Fibroblast of the aortic adventitia (primary cell): ENCODE data around the gene ATP10A. TPM values are rescaled to one million over a fixed set of nuclear protein-coding genes. Genes with fewer than 3 reads are reported as not detected.

ENCODE experiments used
- DNase-seq: peaks from one replicate; pipeline ENCODE4 v3.0.0-alpha.2; 2010; ENCODE audit warnings: low read depth
- H3K4me3 ChIP-seq: 2 replicates; pipeline ENCODE4 v1.5.1; 2011; ENCODE audit warnings: low read depth, mild to moderate bottlenecking, control low read depth, low read length, moderate library complexity
- CTCF ChIP-seq: IDR thresholded peaks from 2 replicates; pipeline ENCODE4 v1.5.1; 2011; ENCODE audit warnings: mild to moderate bottlenecking, low read length, control low read depth, inconsistent platforms; ENCODE audit not compliant: insufficient read depth
- total RNA-seq: library from RNA; depleted of rRNA; stranded (reverse); fragments of >200 nt; gene quantifications from 2 replicates; pipeline ENCODE4 v1.2.3, GENCODE V29; 2012; ENCODE audit warnings: low replicate concordance

The ATP10A gene
- total RNA-seq, 1 donor = 4.4 TPM

DNA sequence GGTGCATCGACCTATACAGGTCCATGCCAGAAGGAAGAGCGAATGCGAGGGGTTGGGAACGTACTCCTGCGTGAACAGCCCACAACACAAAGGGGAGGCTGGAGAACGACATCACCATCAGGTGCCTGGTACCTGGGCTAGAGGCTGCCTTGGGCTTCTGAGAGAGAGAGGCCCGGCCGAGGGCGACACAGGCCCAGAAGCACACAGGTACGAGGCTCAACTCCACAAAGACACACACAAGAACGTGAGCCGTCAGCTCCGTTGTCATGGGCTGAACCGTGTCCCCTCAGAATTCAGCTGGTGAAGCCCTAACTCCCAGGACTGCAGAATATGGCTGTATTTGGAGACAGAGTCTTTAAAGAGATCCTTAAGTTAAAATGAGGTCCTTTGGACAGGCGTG is 134.3 kb downstream of the ATP10A start:
- no peak for DNase-seq
- TF ChIP-seq CTCF = no peak
- no peak overlapping the region for H3K4me3 ChIP-seq

GRCh38 chr15:25727867-25728600 is 135.1 kb downstream of the ATP10A start:
- DNase-seq = no peak
- H3K4me3 ChIP-seq = no peak overlapping the region
- no peak for TF ChIP-seq CTCF

DNA sequence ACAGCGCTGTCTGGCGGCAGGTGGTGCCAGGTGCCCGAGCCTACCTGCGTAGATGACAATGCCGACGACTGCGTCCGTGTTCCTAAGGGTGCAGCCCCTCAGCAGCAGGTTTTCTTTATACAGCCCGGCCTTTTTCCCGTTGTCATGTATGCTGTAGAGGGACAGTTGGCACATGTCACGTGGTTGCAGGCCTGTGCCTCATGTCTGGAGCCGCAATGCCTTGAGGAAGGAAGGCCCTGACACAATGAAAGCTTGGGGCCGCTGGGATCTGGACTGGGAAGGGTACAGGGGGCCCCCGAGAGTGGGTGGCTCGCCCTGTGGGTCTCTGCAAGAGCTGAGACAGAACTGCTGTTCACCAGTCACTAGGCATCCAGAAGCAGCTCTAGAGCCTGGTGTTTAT is 136.0 kb downstream of the ATP10A start:
- TF ChIP-seq CTCF = no peak
- DNase-seq = no peak
- H3K4me3 ChIP-seq = no peak overlapping the region

- TF ChIP-seq CTCF = no peak
- DNase-seq = no peak
- H3K4me3 ChIP-seq = no peak overlapping the region
Observed at GRCh38 chr15:25725758-25726157, 137.4 kb downstream of the ATP10A start.

DNA sequence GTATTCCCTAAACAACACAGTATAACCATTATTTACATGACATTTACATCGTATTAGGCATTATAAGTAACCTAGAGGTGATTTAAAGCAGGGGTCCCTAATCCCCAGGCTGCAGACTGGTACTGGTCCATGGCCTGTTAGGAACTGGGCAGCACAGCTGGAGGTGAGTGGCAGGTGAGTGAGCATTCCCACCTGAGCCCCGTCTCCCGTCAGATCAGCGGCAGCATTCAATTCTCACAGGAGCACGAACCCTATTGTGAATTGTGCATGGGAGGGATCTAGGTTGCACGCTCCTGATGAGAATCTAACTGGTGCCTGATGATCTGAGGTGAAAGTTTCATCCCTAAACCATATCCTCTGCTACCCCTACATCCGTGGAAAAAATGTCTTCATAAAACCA is 138.2 kb downstream of the ATP10A start:
- TF ChIP-seq CTCF = no peak
- no peak overlapping the region for H3K4me3 ChIP-seq
- DNase-seq = no peak

DNA sequence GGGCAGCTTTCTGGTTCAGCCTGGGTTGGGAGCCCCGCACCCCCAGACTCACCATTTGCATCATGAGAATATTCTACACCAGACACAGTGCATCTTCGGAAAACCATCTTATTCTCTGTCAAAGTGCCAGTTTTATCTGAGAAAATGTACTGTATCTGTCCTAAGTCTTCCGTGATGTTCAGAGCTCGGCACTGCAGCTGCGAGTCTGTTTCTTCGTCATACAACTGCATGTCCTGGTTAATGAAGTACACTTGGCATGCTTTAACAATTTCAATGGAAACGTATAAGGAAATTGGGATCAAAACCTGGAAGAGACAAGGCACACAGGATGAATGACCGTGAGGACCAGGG is 141.5 kb downstream of the ATP10A start:
- DNase-seq = no peak
- TF ChIP-seq CTCF = no peak

More for the DNA sequence above, 141.5 kb downstream of the ATP10A start:
- no peak overlapping the region for H3K4me3 ChIP-seq
